Neural crest cell (in vitro differentiated cells): ENCODE results near the gene TMOD3. TPM values are rescaled to one million over a fixed set of nuclear protein-coding genes. Genes with fewer than 3 reads are reported as not detected.

ENCODE experiments used
- DNase-seq: peaks from one replicate; pipeline ENCODE4 v3.0.0; 2021; ENCODE audit warnings: low read depth, mixed read lengths, low spot score
- H3K27ac Mint-ChIP-seq: one replicate; pipeline ENCODE4 v1.8.0; 2021; ENCODE audit warnings: mild to moderate bottlenecking, mixed read lengths; ENCODE audit not compliant: unreplicated experiment
- H3K27me3 Mint-ChIP-seq: 2 replicates; pipeline ENCODE4 v1.8.0; 2021; ENCODE audit warnings: low read depth, mild to moderate bottlenecking, mixed read lengths
- H3K36me3 Mint-ChIP-seq: 2 replicates; pipeline ENCODE4 v1.8.0; 2021; ENCODE audit warnings: low read depth, mild to moderate bottlenecking, mixed read lengths
- H3K4me1 Mint-ChIP-seq: 2 replicates; pipeline ENCODE4 v1.8.0; 2021; ENCODE audit warnings: mixed read lengths
- H3K4me3 Mint-ChIP-seq: one replicate; pipeline ENCODE4 v1.8.0; 2021; ENCODE audit warnings: mild to moderate bottlenecking, mixed read lengths
- H3K9me3 Mint-ChIP-seq: 2 replicates; pipeline ENCODE4 v1.8.0; 2021; ENCODE audit warnings: mixed read lengths
- total RNA-seq: library from RNA; stranded (reverse); gene quantifications from 2 replicates; pipeline ENCODE4 v1.2.1, GENCODE V29; 2021
- TF ChIP-seq, protein P1 (sequence below): fragments of 200-600 bp; sonication (generic); conservative IDR thresholded peaks from 2 replicates; pipeline ENCODE4 v1.5.0; 2021; ENCODE audit warnings: antibody characterized with exemption, mild to moderate bottlenecking

Gene TMOD3
- total RNA-seq, 1 donor from 2014 or later = 29.3 TPM

- Mint-ChIP-seq H3K9me3 (no peaks in the 10 kb centered on the region), H3K4me1 (peaks cover 31% of the 10 kb centered on the region), H3K27me3 (no peaks in the 10 kb centered on the region), H3K36me3 (no peaks in the 10 kb centered on the region), H3K4me3 (no peak overlapping the region), H3K27ac (no peak overlapping the region)
- no peak for DNase-seq
- TF ChIP-seq, protein P1, sequence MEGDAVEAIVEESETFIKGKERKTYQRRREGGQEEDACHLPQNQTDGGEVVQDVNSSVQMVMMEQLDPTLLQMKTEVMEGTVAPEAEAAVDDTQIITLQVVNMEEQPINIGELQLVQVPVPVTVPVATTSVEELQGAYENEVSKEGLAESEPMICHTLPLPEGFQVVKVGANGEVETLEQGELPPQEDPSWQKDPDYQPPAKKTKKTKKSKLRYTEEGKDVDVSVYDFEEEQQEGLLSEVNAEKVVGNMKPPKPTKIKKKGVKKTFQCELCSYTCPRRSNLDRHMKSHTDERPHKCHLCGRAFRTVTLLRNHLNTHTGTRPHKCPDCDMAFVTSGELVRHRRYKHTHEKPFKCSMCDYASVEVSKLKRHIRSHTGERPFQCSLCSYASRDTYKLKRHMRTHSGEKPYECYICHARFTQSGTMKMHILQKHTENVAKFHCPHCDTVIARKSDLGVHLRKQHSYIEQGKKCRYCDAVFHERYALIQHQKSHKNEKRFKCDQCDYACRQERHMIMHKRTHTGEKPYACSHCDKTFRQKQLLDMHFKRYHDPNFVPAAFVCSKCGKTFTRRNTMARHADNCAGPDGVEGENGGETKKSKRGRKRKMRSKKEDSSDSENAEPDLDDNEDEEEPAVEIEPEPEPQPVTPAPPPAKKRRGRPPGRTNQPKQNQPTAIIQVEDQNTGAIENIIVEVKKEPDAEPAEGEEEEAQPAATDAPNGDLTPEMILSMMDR = no peak
Measured at GRCh38 chr15:51841406-51842040, 12.1 kb downstream of the TMOD3 start.

DNA sequence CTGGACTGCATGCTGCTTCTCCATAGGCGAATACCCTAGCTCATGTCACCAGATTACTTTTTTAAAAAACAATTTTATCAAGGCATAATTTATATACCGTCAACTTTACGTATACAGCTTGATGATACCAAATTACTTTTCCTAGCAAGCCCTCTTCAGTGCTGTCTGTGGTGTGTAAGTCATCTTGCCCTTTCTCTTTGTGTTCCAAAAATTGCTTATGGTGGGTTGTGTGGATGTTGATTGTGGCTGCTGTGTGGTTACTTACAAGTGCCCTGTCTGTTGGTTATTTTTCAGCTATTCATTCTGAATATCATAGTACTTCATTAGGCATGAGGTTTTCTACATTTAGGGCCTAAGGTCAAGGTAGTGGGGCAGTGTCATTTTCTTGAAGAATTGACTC lies 12.8 kb downstream of the TMOD3 start:
- no peaks in the 10 kb centered on the region for H3K9me3 Mint-ChIP-seq
- no peaks in the 10 kb centered on the region for H3K27me3 Mint-ChIP-seq
- H3K36me3 Mint-ChIP-seq = no peaks in the 10 kb centered on the region
- peaks cover 28% of the 10 kb centered on the region for H3K4me1 Mint-ChIP-seq
- H3K4me3 Mint-ChIP-seq = no peak overlapping the region
- no peak overlapping the region for H3K27ac Mint-ChIP-seq
- TF ChIP-seq, protein P1 = no peak
- no peak for DNase-seq

- Mint-ChIP-seq H3K4me1 (peaks cover 20% of the 10 kb centered on the region), H3K27ac (no peak overlapping the region), H3K27me3 (no peaks in the 10 kb centered on the region), H3K36me3 (no peaks in the 10 kb centered on the region), H3K9me3 (no peaks in the 10 kb centered on the region), H3K4me3 (no peak overlapping the region)
- DNase-seq = no peak
- TF ChIP-seq, protein P1 = no peak
Measured at GRCh38 chr15:51842852-51843737, 13.6 kb downstream of the TMOD3 start.

DNA sequence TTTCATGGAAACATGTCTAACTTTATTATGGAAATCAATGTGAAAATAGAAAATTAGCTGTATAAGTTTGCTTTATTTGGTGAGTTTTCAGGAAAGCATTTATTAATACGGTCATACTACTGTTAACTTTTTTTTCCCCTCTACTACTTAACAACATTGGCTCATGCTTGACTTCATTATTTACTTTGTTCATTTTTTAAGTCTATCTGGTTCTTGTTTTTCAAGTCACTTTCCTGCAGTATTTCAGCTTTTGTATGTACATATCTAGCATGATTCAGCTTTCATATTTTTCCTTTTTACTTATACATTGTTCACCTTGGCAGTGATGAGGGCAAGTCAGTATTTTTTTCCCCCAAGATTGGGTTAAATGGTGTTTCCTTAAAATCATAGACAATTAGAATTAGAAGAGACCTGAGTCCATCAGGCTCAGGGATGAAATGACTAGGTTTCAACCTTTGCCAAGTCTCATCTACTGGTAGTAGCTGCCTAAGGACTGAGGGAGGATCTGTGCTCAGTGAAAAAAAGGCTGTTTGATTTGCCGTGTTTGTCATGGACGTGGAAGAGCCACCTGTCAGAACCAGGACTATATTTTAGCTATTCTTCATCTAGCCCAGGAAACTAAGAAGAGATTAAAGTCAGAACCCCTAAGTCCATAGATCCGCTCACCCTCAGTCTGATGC lies 15.4 kb downstream of the TMOD3 start:
- H3K36me3 Mint-ChIP-seq = no peaks in the 10 kb centered on the region
- DNase-seq = no peak
- peaks cover 14% of the 10 kb centered on the region for H3K4me1 Mint-ChIP-seq
- H3K9me3 Mint-ChIP-seq = no peaks in the 10 kb centered on the region
- H3K4me3 Mint-ChIP-seq = no peak overlapping the region
- no peak overlapping the region for H3K27ac Mint-ChIP-seq
- TF ChIP-seq, protein P1 = no peak
- H3K27me3 Mint-ChIP-seq = no peaks in the 10 kb centered on the region

DNA sequence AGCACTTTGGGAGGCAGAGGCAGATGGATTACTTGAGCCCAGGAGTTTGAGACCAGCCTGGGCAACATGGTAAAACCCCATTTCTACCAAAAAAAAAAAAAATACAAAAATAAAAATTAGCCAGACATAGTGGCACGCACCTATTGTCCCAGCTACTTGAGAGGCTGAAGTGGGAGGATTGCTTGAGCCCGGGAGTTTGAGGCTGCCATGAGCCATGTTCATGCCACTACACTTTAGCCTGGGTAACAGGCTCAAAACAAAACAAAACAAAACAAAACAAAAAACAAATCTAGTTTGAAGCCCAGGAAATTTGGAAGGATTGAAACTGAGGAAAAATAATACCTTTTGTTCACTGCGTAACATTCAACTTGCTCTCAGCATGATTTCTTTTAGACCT lies 16.6 kb downstream of the TMOD3 start:
- Mint-ChIP-seq H3K4me1 (peaks cover 14% of the 10 kb centered on the region), H3K27me3 (no peaks in the 10 kb centered on the region), H3K27ac (no peak overlapping the region), H3K36me3 (no peaks in the 10 kb centered on the region), H3K4me3 (no peak overlapping the region), H3K9me3 (no peaks in the 10 kb centered on the region)
- DNase-seq = no peak
- TF ChIP-seq, protein P1 = no peak
